ENCODE results near the gene RAB29. TPM values are rescaled to one million over a fixed set of nuclear protein-coding genes. Genes with fewer than 3 reads are reported as not detected.

Gene RAB29
- total RNA-seq, 1 experiment from 2014 or later, result 7.9 TPM

GRCh38 chr1:205782627-205783432 is 7.5 kb upstream of the RAB29 start:
- DNase-seq (ENCODE audit: low spot score), result no peak
- intact Hi-C loops (cut with micrococcal nuclease; ENCODE audit: unreplicated experiment), result no loop called here
- BruUV-seq (replicated peaks), result no TSS peak
- no peaks in the 10 kb centered on the region for H3K4me1 ChIP-seq (ENCODE audit: insufficient read depth, low read length, poor library complexity, severe bottlenecking)
- H3K27ac ChIP-seq (ENCODE audit: low read depth, low read length, poor library complexity, severe bottlenecking), result no peak overlapping the region
- no peaks in the 10 kb centered on the region for H3K36me3 ChIP-seq (ENCODE audit: insufficient read depth, low read length, poor library complexity, severe bottlenecking)
- TF ChIP-seq CTCF (conservative IDR thresholded peaks at IDR 0.05; ENCODE audit: low read depth, low read length), result no peak
- no peak for TF ChIP-seq EZH2 (IDR thresholded peaks at IDR 0.05; ENCODE audit: borderline replicate concordance, low read depth, low read length, poor library complexity, severe bottlenecking)
- H3K9me3 ChIP-seq (ENCODE audit: low read depth, low read length, poor library complexity, severe bottlenecking), result no peaks in the 10 kb centered on the region
- H3K4me3 ChIP-seq (ENCODE audit: low read depth, low read length, poor library complexity, severe bottlenecking), result no peak overlapping the region
- ChIA-PET POLR2A (ENCODE audit: low non-redundant PET) (no interaction called here), CTCF (interaction anchor here (1.1 kb wide), 1 partner anchor 195 kb away, joined by 3 read pairs; no protein-coding TSS in a partner anchor)
- no peaks in the 10 kb centered on the region for H3K27me3 ChIP-seq (replicated peaks; ENCODE audit: insufficient read depth, low read depth, low read length, poor library complexity)

- no peak for DNase-seq (ENCODE audit: low spot score)
- Histone ChIP-seq H3K36me3 (ENCODE audit: insufficient read depth, low read length, poor library complexity, severe bottlenecking) (no peaks in the 10 kb centered on the region), H3K4me1 (ENCODE audit: insufficient read depth, low read length, poor library complexity, severe bottlenecking) (no peaks in the 10 kb centered on the region), H3K4me3 (ENCODE audit: low read depth, low read length, poor library complexity, severe bottlenecking) (no peak overlapping the region), H3K27me3 (replicated peaks; ENCODE audit: insufficient read depth, low read depth, low read length, poor library complexity) (no peaks in the 10 kb centered on the region), H3K9me3 (ENCODE audit: low read depth, low read length, poor library complexity, severe bottlenecking) (no peaks in the 10 kb centered on the region), H3K27ac (ENCODE audit: low read depth, low read length, poor library complexity, severe bottlenecking) (no peak overlapping the region)
- TF ChIP-seq CTCF (conservative IDR thresholded peaks at IDR 0.05; ENCODE audit: low read depth, low read length) (no peak), EZH2 (IDR thresholded peaks at IDR 0.05; ENCODE audit: borderline replicate concordance, low read depth, low read length, poor library complexity, severe bottlenecking) (no peak)
- BruUV-seq (replicated peaks), result no TSS peak
- POLR2A ChIA-PET (ENCODE audit: low non-redundant PET), result no interaction called here
- intact Hi-C loops (cut with micrococcal nuclease; ENCODE audit: unreplicated experiment), result no loop called here
- CTCF ChIA-PET, result no interaction called here
Observed at GRCh38 chr1:205780335-205780734, 5.1 kb upstream of the RAB29 start.

- CTCF ChIA-PET, result no interaction called here
- Histone ChIP-seq H3K9me3 (ENCODE audit: low read depth, low read length, poor library complexity, severe bottlenecking) (no peaks in the 10 kb centered on the region), H3K27me3 (replicated peaks; ENCODE audit: insufficient read depth, low read depth, low read length, poor library complexity) (peaks cover 3% of the 10 kb centered on the region), H3K4me3 (ENCODE audit: low read depth, low read length, poor library complexity, severe bottlenecking) (no peak overlapping the region), H3K4me1 (ENCODE audit: insufficient read depth, low read length, poor library complexity, severe bottlenecking) (no peaks in the 10 kb centered on the region), H3K36me3 (ENCODE audit: insufficient read depth, low read length, poor library complexity, severe bottlenecking) (no peaks in the 10 kb centered on the region), H3K27ac (ENCODE audit: low read depth, low read length, poor library complexity, severe bottlenecking) (no peak overlapping the region)
- no TSS peak for BruUV-seq (replicated peaks)
- intact Hi-C loops (cut with micrococcal nuclease; ENCODE audit: unreplicated experiment), result no loop called here
- no peak for TF ChIP-seq CTCF (conservative IDR thresholded peaks at IDR 0.05; ENCODE audit: low read depth, low read length)
- no peak for TF ChIP-seq EZH2 (IDR thresholded peaks at IDR 0.05; ENCODE audit: borderline replicate concordance, low read depth, low read length, poor library complexity, severe bottlenecking)
- POLR2A ChIA-PET (ENCODE audit: low non-redundant PET), result no interaction called here
- DNase-seq (ENCODE audit: low spot score), result no peak
Observed at GRCh38 chr1:205777994-205778393, 2.7 kb upstream of the RAB29 start.

All from A673 (cell line).